Hepatocyte (in vitro differentiated cells): ENCODE results near the gene RBL1.

Source experiments
- CTCF ChIP-seq: fragments of 200-600 bp; sonication (generic); IDR thresholded peaks from 2 replicates; pipeline ENCODE4 v1.5.1; 2016; ENCODE audit warnings: antibody characterized with exemption, mild to moderate bottlenecking; ENCODE audit not compliant: poor library complexity
- EZH2 ChIP-seq: fragments of 200-600 bp; sonication (generic); IDR thresholded peaks from 2 replicates; pipeline ENCODE4 v1.6.1; 2016; ENCODE audit warnings: antibody characterized with exemption, mild to moderate bottlenecking, borderline replicate concordance
- EZH2phosphoT487 ChIP-seq: fragments of 200-600 bp; sonication (generic); IDR thresholded peaks from one replicate; pipeline ENCODE4 v1.6.1; 2018; ENCODE audit warnings: antibody characterized with exemption, mild to moderate bottlenecking, low read depth, moderate library complexity; ENCODE audit not compliant: unreplicated experiment, severe bottlenecking

GRCh38 chr20:37007898-37008649 is 87.7 kb downstream of the RBL1 start:
- TF ChIP-seq CTCF (peak; percentile 44), EZH2 (no peak), EZH2phosphoT487 (no peak)
